ENCODE data around the gene SGCD.

DNA sequence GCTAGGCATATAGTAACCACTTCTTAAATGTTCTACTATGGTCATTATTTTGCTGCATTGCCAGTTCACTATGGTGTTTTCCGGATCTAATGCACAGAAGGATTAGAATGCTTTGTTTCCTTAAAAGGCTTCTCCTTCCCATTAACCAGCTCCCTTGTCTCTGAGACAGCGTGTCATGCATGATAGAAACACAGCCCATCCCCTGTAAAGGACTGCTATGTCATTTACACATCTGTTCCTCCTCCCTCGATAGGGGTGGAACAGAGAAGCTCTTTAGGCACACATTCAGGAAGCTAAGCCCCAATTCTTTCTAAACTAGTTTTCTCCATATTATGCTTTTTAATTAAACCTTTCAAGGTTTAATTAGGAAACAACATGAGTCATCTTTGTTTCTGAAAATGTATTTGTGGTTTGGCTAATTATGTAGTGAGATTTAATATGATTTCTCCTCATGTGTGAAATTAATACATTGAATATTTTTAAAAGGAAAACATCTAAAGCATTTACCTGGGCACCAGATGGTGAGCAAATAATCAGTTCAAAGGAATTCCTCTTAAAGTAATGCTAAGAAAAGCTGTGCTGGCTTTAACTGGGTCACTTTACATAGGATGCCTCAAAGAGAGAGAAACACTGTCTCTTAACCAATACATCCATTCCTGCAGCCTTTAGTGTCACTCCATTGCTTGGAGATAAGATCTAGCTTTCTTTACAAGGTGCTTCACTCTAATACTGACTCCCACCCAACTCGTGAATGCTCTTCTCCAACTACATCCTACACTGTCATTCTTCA is 389.8 kb downstream of the SGCD start:
- TF ChIP-seq POLR2AphosphoS5 (IDR thresholded peaks at IDR 0.05), result no peak
- TF ChIP-seq, protein P1, sequence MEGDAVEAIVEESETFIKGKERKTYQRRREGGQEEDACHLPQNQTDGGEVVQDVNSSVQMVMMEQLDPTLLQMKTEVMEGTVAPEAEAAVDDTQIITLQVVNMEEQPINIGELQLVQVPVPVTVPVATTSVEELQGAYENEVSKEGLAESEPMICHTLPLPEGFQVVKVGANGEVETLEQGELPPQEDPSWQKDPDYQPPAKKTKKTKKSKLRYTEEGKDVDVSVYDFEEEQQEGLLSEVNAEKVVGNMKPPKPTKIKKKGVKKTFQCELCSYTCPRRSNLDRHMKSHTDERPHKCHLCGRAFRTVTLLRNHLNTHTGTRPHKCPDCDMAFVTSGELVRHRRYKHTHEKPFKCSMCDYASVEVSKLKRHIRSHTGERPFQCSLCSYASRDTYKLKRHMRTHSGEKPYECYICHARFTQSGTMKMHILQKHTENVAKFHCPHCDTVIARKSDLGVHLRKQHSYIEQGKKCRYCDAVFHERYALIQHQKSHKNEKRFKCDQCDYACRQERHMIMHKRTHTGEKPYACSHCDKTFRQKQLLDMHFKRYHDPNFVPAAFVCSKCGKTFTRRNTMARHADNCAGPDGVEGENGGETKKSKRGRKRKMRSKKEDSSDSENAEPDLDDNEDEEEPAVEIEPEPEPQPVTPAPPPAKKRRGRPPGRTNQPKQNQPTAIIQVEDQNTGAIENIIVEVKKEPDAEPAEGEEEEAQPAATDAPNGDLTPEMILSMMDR (IDR thresholded peaks at IDR 0.05), result no peak

Data from stomach (tissue), 4 donors.